ENCODE results near the gene ABRAXAS1.

DNA sequence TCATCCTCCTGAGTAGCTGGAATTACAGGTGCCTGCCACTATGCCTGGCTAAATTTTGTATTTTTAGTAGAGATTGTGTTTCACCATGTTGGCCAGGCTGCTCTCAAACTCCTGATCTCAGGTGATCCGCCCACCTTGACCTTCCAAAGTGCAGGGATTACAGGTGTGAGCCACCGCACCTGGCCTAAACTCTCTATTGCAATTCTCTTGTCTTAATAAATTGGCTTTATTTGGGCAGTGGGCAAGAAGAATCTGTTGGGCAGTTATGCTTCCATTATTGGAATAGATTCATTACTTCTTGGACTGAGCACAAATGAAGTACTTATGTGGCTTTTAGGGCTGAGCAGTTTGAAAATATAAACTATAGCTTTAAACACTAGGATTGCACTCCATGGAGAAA, 42.8 kb upstream of the ABRAXAS1 start:
- TF ChIP-seq, protein P1, sequence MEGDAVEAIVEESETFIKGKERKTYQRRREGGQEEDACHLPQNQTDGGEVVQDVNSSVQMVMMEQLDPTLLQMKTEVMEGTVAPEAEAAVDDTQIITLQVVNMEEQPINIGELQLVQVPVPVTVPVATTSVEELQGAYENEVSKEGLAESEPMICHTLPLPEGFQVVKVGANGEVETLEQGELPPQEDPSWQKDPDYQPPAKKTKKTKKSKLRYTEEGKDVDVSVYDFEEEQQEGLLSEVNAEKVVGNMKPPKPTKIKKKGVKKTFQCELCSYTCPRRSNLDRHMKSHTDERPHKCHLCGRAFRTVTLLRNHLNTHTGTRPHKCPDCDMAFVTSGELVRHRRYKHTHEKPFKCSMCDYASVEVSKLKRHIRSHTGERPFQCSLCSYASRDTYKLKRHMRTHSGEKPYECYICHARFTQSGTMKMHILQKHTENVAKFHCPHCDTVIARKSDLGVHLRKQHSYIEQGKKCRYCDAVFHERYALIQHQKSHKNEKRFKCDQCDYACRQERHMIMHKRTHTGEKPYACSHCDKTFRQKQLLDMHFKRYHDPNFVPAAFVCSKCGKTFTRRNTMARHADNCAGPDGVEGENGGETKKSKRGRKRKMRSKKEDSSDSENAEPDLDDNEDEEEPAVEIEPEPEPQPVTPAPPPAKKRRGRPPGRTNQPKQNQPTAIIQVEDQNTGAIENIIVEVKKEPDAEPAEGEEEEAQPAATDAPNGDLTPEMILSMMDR (IDR thresholded peaks at IDR 0.05) = no peak
- no peak for TF ChIP-seq EZH2phosphoT487 (IDR thresholded peaks at IDR 0.05)
- no peak for TF ChIP-seq EZH2 (IDR thresholded peaks at IDR 0.05)

Data from neural progenitor cell (in vitro differentiated cells).